Left renal cortex interstitium (tissue), 4 donors: ENCODE data around the gene KCNQ1. TPM values are rescaled to one million over a fixed set of nuclear protein-coding genes. Genes with fewer than 3 reads are reported as not detected.

Experiments used
- DNase-seq, 4 donors: peaks; one replicate each; pipeline ENCODE4 v3.0.0-alpha.2; 2013; ENCODE audit warnings: low read depth in 4 of 4, low spot score in 2 of 4, missing footprints in 1 of 4
- polyA plus RNA-seq, 4 donors: library from polyadenylated mRNA; unstranded; fragments of 120-200 nt; gene quantifications; one replicate each; pipeline ENCODE4 v1.2.1, GENCODE V29; 2013; ENCODE audit not compliant: insufficient read length in 4 of 4

Gene KCNQ1
- polyA plus RNA-seq, 4 donors: 10.4 to 14.8 (median 13.1) TPM

DNA sequence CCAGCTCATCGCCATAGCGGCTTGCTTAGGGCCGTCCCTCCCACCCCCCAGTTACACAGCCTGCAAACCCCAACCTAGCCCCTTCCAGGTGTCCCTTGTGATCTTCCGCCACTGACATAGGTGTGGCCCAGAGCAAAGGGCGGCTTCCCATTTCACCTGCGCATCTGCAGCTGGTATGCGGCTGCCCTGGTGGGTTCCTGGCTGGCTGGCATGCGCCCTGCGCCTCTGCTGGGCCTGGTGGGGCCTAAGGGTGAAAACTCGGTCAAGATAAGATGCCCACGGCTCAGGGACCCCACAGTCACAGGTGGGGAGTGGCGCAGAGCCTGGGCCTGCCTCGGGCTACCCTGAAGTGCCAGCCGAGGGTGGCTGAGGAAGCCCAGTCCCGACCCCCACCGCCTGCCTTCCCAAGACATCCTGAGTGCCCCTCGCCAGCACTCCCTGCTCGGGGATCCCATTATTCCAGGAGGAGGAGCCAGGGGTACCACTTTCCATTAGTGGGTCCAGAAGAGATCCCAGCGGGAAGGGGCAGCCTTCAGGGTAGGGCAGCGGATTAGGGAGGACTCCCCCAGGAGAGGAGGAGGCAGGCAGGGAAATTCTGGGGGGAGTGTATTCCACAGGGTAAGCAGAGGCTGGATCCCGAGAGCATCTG, 291.9 kb downstream of the KCNQ1 start:
- DNase-seq: no peak

DNA sequence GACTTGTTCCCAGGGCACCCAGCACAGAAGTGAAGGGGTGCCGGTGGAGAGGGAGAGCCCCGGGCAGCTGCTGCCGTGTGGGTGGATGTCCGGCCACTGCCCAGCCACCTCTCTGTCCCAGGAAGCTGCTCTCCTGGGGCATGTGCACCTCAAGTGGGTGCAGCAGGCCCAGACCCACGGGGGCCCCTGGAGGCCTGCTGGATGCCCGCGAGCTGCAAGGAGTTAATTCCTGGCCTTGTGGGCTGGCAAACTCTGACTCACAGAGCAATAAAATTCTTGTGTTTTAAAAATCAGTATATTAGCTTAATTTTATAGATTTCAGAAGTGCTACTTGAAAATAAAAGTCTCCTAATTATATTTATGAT, 292.4 kb downstream of the KCNQ1 start:
- no peak for DNase-seq

DNA sequence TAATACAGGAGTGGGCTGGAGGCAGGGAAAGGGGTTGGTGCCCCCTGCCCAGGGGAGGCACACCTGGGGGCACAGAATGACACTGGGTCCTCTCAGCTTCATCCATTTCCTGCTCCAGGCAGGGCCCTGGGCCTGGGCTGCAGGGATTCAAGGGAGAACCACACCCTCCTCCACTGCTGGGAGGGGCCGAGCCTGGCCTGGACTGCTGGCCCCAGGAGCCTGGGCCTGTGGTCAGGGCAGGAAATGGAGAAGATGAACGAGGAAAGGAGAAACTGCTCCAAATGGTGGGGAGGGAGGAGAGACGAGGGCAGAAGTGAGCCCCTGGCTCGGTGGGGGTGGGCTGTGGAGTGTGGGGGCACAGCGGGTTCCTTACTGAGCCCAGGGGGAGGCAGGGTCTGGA, 293.1 kb downstream of the KCNQ1 start:
- no peak for DNase-seq

DNA sequence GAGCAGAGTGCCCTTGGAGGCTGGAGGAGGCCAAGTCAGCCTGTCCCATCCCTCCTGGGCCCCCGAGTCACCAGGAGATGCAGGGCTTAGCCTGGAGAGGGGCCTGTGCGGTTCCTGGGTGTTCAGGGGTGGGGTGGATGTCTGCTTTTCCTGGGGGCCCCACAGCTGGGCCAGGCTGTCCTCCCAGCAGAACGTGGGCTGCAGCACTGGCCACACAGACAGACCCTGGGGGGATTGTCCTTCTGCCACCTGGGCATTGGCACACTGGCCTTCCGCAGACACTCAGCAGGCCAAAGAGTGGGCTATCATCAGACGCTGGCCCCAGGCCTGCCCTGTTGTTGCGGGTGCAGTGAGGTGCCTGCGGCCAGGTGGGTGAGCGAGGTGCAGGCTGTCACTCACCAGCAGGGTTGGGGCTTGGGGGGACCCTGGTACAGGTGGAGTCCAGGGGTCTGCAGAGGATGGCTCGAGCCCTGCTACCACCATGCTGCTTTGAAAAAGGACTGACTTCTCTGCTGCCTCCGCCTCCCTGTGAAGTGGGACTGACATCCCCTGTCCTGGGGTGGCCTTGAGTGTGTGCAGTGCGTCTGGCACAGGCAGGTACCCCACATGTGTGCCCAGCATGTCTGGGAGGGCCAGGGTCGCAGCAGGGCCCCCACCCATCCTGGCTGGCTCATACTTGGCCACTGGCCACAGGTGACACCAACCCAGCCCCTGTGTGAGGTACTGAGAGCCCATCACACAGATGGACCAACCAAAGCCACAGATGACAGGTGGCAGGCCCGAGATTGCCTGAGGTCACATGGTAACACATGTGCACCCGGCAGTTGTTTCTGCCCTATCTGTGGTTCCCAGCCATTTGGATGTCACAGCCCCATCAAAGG, 294.0 kb downstream of the KCNQ1 start:
- DNase-seq: no peak

DNA sequence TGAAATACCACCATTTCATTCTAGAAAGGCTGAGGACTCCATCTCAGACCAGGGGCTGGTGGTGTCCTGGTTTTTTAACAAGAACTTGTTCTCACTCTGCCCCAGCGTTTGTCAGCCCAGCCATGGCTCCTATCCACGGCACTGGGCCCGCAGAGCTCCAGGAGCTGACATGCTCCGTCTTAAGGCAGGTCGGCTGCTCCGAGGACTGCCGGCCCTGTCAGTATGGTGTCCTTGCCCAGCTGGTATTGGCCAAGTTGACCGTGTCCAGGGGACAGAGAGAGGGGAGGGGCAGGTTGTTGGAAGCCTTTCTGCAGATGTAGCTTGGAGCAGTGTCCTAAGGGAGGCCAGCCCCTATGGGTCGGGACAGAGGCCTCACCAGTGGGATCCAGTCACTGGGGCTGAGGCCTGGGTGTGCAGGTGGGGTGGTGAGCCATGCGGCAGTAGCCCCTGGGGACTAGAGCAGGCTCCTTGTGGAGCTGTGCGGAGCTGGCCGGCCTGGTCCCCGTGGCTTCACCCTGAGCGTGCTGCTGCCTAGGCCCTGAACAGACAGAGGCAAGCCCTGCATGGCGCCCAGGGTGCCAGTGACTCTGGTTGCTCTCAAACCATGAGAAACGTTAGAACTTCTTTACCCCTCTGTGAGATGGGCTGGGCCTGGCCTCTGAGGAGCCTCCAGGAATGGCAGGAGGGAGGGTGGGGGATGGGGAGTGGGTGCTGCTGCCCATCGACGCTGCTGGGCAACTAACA, 294.9 kb downstream of the KCNQ1 start:
- no peak for DNase-seq

DNA sequence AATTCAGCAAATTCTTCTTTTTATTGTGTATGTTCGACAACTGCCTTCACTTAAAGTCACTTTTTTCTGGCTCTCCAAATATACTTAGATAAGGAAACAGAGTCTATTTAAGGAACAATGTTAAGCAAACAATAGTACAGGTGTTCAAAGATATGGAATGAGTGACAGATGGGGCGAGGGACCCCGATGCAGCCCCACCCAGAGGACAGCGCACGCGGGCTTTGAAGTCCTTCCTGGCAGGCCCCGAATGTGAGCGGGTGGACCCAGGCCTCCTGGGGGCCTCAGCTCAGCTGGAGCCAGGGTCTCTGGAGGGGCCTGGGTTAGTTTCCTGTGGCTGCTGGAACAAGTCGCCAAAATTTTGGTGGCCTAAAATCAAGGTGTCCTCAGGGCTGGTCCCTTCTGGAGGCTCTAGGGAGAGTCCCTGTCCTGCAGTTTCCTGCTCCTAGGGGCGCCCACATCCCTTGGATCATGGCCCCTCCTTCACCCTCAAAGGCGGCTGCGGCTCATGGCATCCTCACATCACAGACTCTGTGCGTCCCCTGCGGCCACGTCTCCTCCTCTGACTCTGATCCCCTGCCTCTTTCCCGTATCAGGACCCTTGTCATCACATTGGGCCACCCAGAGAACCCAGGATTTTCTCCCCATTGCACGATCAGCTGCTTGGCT, 295.6 kb downstream of the KCNQ1 start:
- no peak for DNase-seq

DNA sequence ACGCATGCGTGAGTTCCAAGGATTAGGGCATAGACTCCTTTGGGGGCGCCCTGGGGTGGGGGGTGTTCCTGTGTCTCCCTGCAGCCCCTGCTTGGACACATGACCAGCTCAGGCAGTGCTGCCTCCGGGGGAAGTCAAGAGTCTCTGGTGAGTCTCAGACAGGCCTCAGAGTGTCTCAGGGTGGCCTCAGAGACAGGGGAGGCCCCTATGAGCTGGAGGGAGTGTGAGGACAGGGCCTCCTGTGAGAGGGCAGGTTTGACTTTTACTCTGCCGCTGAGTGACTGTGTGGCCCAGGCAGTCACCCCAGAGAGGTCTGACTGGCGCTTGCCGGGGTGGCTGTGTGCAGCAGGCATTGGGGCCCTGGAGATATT, 296.2 kb downstream of the KCNQ1 start:
- no peak for DNase-seq

DNA sequence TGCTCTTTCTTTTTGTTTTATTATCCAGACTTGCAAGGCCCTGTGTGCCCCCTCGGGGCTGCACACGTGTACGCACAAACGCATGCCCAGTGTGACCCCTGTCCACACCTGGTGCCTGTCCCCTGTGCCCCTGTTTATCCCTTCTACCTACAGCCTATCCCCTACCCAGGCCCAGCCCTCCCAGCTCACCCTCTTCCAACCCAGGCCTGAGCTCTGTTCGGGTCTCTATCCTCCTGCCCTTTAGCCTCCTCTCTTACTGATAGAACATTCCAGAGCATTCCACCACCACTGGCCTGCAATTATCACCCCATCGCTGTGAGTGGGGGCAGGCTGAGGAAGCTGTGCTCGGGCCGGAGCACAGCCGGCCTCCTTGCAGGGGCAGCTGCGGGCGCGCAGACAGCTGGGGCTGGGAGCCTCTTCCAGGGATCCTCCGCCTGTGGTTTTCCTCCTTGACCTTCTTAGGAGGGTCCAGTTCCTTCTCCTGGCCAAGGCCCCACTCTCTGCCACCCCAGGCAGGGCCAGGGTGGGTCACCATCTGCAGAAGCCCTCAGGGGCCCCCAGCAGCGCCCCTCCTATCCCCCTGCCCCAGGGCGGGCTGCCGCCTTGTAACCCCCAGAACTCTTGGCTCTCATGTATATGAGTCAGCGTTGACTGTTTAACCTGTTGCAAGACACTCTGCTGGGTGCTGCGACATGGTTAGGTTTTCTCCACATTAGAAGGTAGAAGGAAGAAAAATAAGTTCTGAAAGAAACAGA, 296.7 kb downstream of the KCNQ1 start:
- no peak for DNase-seq

DNA sequence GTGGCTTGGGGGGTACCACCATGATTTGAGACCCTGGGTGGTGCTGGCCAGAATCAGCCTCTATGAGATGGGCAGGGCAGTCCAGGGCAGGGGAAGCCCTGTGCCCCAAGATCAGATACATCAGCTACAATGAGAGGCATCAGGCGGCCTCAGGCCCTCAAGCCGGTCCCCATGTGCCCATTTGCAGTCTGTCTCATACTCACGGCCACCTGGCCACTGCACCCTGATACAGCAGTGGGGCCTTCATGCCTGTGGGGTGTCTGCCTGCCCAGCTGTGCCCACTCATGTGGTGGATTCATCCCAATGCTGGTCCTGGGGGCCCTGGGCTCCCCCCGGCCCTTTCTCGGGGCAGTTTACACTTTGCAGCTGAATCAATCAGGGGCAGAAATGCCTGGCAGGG, 297.4 kb downstream of the KCNQ1 start:
- no peak for DNase-seq

DNA sequence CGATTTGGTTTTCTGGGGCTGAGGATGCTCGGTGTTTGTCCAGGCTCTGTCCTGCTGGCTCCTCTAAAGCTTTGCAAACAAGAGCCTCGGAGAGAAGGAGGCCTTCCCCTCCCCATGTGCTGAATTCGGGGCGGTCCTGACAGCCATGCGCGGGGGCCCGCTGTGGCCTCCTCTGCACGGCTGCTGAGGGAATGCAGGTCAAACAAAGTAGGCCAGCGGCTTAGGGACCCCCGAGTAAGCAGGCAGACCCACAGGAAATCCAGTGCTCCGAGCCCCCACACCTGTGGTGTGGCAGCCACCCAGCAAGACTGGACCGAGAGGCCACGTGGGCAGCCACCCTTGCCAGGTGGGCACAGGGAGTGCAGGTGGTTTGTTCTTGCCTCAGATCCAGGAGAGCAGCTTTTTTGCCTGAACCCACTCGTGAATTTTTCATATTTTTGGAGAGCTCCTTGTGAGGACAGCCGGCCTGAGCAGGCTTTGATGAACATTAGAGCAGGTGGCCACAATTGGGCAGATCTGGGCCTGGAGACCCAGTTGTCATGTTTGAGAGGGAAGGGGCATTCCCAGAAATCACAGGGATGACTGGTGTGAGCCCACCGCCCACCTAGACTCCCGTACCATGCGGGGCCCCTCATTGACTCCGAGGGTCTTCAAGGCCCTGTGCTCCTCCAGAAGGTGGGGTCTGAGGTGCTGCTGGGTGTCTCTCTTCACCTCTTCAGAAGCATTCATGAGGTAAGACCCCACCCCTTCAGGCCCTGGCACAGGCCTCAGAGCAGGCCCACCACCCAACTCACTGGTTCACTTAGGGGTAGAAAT, 298.0 kb downstream of the KCNQ1 start:
- no peak for DNase-seq

DNA sequence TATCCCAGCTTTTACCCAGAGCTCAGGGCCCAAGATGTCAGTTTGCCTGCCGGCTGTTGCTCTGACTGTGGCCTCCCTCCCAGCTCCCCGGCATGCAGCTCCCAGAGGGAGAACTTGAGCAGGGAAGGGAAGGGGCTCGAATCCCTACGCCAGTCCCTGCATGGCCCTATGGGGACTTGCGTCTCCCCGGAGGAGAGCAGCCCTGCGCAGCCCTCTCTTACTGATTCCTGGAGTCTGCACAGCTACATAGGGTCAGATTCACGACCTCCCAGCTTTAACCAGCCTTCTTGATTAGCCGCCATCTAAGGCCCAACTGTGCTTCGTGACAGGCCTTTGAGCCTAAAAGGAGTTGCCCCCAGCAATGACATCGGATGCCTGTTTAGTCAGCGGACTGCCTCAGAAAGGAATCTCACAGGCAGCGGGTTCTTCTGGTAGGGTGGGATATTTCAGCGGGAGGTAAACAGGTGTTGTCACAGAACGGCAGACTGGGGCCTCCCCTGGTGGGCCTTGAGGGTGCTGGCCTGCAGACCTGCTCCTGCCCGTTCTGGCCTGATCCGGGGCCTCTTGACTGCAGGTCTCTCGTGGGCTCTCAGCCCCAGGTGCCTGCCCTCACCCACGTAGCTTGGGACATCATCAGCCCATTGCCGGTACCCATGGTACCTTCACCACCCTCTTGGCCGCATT, 298.8 kb downstream of the KCNQ1 start:
- no peak for DNase-seq

DNA sequence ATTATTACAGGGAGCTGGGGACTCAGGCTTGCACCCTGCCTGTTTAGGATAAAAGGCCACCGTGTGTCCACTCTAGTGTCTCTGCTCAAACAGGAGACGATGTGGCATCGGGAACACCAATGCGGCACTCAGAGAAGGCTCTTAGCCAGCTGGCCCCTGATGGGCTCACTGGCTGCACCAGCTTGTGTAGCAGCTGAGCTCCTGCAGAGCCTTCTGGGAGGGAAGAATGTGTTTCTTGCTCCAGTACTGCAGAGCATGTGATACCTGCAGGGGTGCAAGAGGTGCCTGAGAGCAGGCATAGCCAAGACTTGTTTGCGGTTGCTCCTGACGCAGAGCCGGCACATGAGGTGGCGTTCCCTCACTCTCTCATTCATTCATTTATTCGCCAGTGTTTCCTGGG, 299.4 kb downstream of the KCNQ1 start:
- no peak for DNase-seq

DNA sequence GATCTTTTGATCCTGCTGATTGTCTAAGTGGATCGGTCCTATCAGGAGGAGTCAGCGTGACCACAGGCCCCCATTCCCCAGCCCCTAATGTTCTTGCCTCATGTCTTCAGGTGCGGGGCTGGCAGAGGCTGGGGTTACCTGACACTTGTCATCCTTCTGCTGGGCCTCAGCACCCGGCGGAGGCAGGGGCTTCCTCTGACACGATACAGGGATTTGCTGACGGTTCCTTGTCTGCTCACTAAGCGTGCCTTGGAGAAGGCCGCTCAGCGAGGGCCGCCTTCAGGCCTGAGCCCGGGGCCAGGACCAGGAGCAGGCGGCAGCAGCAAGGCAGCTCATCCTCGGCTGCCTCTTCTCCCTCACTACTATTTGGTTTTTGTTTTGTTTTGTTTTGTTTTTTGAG, 300.7 kb downstream of the KCNQ1 start:
- DNase-seq: no peak

DNA sequence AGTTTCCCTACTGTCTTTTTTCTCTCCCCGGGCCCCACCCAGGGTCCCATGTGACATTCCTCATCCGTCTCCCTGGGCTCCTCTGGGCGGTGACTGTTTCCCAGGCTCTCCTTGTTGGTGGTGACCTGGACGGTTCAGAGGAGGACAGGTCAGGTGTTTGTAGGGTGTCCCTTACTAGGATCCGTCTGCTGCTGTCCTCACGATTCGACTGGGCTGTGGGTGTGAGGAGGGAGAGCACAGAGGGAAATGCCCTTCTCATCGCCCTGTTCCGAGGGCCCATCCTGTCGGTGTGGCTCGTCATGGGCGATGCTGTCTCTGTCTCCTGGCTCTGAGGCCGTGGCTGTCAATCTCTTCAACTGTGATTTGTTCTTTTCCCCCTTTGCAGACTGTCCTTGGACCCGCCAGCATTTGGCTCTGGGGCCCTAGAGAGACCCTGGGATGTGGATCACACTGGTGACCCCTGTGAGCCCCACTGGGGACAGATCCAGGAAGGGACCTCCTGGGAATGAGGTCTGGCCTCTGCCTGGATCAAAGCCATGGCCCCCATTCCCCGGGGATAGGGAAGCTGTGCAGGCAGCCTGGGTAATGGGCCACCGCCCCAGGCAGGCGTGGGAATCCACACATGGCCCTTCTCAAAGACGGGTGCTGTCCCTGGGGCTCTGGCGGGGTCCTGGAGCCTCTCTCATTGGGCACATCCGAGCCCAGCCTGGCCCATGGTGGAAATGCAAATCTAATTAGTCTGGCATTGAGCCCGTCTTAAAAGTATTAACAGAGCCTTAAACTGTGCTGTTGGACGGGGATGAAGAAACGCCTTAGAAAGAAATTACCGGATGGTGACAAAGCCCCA, 301.8 kb downstream of the KCNQ1 start:
- DNase-seq: no peak

DNA sequence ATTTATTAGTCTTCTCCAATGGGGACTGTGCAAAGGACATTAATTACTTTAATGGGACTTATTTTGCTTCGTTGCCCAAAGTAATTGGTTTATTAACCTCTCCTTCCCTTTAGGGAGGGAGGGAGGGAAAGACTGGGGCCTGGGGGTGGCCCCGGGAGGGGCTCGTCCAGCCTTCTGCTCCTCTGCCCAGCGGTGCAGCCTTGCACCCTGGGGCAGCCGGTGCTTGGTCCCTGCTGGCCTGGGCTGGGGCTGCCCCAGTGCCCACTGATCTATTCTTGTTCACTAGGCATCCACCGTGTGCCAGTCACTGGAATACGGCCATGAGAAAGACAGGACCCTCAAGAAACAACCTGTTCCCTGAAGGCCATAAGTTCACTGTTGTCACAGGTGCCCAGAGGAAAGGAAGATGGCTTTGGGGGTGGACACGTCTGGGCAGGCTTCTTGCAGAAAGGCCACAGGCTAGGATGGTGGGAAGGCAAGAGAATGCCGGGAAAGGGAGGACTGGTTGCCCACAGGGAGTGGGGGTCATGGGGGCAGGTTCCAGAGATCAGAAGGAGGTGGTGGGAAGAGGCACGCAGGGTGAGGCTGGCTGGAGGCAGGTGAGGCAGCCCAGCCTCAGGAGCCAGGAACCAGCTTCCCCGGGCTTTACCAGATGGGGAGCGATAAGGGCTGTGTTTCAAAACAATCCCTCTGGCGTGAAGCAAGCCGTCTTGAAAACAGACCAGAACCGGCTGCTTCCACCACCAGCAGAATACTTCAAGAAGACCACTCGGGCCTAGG, 302.6 kb downstream of the KCNQ1 start:
- DNase-seq: no peak

DNA sequence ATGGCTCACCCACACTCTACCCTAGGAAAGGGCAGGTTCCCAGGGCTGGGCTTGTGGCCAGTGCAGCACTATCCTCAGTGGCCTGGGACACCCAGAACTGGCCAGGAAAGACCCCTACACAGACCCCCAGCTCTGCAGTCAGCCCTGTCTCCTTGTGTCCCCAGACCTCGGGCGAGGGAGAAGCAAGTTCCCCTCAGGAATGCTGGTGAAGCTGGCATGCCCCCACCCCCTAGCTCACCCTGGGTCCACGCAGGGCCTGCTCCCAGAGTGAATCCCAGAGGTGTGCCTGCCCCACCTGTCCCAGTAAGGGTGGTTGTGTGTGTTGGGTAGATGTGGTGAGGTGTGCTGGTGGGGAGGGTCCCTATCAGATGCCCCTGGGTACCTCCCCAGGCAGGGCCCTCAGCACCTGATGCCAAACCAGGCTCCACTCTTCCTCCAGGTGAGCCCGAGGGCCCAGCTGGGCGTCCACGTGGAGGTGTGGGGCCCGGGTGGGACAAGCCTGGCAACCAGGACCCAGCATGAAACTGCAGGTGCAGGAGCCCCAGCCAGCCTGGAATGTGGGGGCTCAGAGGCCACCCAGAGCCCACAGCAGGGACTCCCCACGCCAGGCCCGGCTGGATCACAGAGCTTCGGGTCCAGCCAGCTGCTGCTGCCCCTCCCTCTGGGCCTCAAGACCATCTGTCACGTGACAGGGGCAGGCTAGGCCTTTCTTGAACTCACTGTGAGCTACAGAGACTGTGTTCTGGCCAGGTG, 303.4 kb downstream of the KCNQ1 start:
- no peak for DNase-seq
